ENCODE data around the gene ADD1. TPM values are rescaled to one million over a fixed set of nuclear protein-coding genes. Genes with fewer than 3 reads are reported as not detected.

ADD1 gene
- total RNA-seq, 1 donor from 2014 or later: 212 TPM

DNA sequence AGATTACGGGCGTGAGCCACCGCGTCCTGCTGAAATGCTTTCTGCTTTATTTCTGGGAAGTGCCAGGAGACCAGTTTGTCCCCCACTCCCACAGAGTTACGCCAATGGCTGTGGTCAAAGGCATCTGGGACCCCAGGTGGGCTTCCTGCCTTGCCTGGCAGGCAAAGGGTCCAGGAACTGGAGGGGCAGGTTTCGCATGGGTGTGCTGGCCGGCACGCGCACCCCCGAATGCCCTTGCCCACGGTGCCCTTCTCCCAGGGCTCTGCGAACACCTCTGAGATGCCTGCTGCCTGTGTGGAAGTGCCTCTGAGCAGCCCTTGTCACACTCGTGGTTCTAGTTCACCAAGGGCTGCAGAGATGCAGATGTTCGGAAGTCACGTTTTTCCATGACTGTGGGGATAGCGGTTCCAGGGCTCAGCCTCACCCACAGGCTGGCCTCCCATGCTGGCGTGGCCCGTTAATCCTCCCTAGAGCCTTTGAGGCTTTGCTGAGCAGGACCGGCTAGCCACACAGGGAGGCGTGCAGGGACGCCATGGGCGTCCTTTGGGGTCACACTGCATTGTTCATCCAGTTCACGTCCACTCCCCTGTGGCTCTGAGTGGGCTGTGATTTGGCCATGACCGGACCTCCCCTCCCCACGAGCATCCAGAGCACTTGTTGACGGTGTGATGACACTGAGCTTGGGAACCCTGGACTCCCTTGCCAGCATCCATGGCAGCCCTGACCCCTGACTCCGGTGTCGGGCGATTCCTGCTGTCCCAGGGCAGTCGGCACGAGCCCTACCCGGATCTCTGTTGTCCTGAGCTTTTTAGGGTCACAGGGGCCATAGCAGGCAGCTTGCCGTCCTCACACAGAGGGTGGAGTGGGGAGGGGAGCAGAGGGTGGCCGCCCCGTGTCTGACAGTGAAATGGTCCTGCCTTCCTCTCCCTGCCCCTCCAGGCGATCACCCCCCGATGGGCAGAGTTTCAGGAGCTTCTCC, 12.7 kb upstream of the ADD1 start:
- peaks cover 15% of the 10 kb centered on the region for H3K4me1 ChIP-seq
- H3K4me3 ChIP-seq: no peak overlapping the region
- DNase-seq: peak; percentile 4
- no peaks in the 10 kb centered on the region for H3K9me3 ChIP-seq (replicated peaks)
- H3K36me3 ChIP-seq: peaks cover 79% of the 10 kb centered on the region
- TF ChIP-seq, protein P1, sequence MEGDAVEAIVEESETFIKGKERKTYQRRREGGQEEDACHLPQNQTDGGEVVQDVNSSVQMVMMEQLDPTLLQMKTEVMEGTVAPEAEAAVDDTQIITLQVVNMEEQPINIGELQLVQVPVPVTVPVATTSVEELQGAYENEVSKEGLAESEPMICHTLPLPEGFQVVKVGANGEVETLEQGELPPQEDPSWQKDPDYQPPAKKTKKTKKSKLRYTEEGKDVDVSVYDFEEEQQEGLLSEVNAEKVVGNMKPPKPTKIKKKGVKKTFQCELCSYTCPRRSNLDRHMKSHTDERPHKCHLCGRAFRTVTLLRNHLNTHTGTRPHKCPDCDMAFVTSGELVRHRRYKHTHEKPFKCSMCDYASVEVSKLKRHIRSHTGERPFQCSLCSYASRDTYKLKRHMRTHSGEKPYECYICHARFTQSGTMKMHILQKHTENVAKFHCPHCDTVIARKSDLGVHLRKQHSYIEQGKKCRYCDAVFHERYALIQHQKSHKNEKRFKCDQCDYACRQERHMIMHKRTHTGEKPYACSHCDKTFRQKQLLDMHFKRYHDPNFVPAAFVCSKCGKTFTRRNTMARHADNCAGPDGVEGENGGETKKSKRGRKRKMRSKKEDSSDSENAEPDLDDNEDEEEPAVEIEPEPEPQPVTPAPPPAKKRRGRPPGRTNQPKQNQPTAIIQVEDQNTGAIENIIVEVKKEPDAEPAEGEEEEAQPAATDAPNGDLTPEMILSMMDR (IDR thresholded peaks at IDR 0.05; ENCODE audit: borderline replicate concordance): no peak
- no peaks in the 10 kb centered on the region for H3K27me3 ChIP-seq (ENCODE audit: low read depth)
- intact Hi-C loops (cut with micrococcal nuclease): no loop called here
- H3K27ac ChIP-seq (replicated peaks): no peak overlapping the region

DNA sequence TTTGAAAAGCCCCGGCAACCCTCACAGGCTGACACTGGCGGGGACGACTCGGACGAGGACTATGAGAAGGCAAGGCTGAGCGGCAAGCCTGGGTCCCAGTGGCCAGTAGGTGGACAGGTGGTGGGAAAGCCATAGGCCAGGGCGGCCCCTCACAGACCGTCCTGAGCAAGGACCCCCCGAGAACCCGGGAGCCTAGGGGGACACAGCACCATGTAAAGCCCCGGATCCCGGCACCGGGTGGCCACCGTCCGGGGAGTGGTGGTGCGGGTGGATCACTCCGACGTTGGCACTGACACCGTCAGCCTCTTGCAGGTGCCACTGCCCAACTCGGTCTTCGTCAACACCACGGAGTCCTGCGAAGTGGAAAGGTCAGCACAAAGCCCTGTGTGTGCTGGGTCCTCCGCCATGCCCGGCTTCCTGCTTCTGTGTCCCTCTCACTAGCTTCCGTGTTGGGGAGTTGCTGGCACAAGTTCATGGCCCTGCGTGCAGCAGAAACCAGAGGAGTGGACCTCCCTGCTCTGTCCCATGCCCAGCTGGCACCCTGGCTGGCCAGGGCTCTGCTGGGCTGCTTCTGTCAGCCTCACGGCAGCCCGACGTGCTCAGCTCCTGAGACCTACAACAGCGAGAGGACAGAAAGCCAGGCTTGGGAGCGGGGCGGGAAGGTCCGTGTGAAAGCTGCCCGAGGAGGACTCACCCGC, 11.9 kb upstream of the ADD1 start:
- TF ChIP-seq, protein P1 (IDR thresholded peaks at IDR 0.05; ENCODE audit: borderline replicate concordance): no peak
- Histone ChIP-seq H3K4me3 (no peak overlapping the region), H3K36me3 (peaks cover 82% of the 10 kb centered on the region), H3K27me3 (ENCODE audit: low read depth) (no peaks in the 10 kb centered on the region), H3K27ac (replicated peaks) (no peak overlapping the region), H3K4me1 (peaks cover 22% of the 10 kb centered on the region), H3K9me3 (replicated peaks) (no peaks in the 10 kb centered on the region)
- intact Hi-C loops (cut with micrococcal nuclease): no loop called here
- peak; percentile 14 for DNase-seq

DNA sequence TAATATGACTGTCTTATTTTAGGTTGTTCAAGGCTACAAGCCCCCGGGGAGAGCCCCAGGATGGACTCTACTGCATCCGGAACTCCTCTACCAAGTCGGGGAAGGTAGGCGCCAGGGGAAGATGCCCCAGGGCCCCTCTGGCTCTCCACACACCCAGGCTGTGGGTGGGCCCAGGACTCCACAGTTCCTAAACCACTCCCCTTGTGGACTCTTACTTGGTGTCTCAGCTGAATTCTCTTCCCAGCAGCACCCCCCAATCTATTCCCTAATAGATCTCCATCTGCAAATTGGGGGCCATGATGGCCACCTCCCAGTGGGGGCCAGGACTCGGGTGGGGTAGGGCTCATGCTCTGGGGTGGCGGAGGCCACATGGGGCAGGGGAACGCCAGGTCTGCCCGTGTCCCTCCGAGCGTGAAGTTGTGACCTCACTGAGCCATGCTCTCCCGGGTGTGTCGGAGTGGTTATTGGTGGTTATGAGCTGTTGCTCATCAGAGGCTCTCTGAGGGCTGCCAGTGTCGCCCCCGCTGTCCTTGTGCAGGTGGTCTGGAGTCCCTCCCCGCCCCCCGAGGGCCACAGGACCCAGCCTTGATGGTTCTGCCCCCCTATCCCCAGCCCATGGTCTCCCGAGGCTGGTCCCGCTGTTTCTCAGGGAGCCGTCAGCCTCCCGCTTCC, 11.2 kb upstream of the ADD1 start:
- DNase-seq: peak; percentile 6
- H3K27me3 ChIP-seq (ENCODE audit: low read depth): no peaks in the 10 kb centered on the region
- no peak overlapping the region for H3K4me3 ChIP-seq
- TF ChIP-seq, protein P1 (IDR thresholded peaks at IDR 0.05; ENCODE audit: borderline replicate concordance): no peak
- H3K4me1 ChIP-seq: peaks cover 29% of the 10 kb centered on the region
- H3K27ac ChIP-seq (replicated peaks): no peak overlapping the region
- no peaks in the 10 kb centered on the region for H3K9me3 ChIP-seq (replicated peaks)
- peaks cover 75% of the 10 kb centered on the region for H3K36me3 ChIP-seq
- intact Hi-C loops (cut with micrococcal nuclease): no loop called here

DNA sequence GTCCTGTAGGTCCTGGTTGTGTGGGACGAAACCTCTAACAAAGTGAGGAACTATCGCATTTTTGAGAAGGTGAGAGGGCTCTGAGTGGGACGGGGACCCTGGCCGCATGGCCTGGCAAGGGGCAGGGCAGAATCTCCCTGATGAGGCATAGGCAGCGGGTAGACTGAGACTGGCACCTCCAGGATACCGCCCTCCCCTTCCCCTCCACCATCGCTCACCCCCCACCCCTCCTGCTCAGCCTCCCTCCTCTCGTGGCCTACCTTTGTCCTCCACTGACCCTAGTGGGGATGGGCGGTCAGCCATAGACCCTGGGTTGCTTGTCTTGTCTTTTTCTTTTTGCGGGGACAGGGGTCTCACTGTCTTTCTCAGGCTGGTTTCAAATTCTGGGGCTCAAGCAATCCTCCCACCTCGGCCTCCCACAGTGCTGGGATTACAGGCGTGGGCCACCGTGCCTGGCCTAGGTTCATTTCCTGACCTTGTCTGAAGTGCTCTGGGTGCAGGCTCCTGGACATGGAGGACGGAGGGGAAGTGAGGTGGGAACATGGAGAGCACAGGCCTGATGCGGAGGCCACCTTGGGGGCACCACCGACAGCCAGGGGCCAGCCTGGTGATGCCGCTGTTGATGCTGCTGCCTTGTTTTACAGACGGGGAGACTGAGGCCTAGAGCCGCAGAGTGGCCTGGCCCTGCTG, 10.5 kb upstream of the ADD1 start:
- H3K4me3 ChIP-seq: no peak overlapping the region
- no peaks in the 10 kb centered on the region for H3K9me3 ChIP-seq (replicated peaks)
- DNase-seq: peak; percentile 10
- no peak overlapping the region for H3K27ac ChIP-seq (replicated peaks)
- intact Hi-C loops (cut with micrococcal nuclease): no loop called here
- peaks cover 36% of the 10 kb centered on the region for H3K4me1 ChIP-seq
- TF ChIP-seq, protein P1 (IDR thresholded peaks at IDR 0.05; ENCODE audit: borderline replicate concordance): no peak
- H3K36me3 ChIP-seq: peaks cover 68% of the 10 kb centered on the region
- H3K27me3 ChIP-seq (ENCODE audit: low read depth): no peaks in the 10 kb centered on the region

DNA sequence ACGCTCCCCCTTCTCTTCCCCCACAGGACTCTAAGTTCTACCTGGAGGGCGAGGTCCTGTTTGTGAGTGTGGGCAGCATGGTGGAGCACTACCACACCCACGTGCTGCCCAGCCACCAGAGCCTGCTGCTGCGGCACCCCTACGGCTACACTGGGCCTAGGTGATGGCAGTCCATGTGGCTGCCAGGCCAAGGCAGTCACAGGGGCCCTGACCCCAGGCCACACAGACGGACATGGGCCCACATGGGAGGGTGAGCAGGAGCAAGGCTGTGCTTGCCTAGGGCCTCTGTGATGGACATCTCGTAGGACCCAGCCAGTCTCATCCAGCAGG, 10.0 kb upstream of the ADD1 start:
- H3K4me1 ChIP-seq: peaks cover 41% of the 10 kb centered on the region
- H3K36me3 ChIP-seq: peaks cover 63% of the 10 kb centered on the region
- DNase-seq: peak; percentile 12
- H3K27ac ChIP-seq (replicated peaks): no peak overlapping the region
- no peaks in the 10 kb centered on the region for H3K27me3 ChIP-seq (ENCODE audit: low read depth)
- no peak overlapping the region for H3K4me3 ChIP-seq
- TF ChIP-seq, protein P1 (IDR thresholded peaks at IDR 0.05; ENCODE audit: borderline replicate concordance): no peak
- no peaks in the 10 kb centered on the region for H3K9me3 ChIP-seq (replicated peaks)
- intact Hi-C loops (cut with micrococcal nuclease): no loop called here
